AG04450 (cell line): ENCODE data around the gene RPS3A. TPM values are rescaled to one million over a fixed set of nuclear protein-coding genes. Genes with fewer than 3 reads are reported as not detected.
"Not testable (repeated sequence)": the region's sequence is repeated elsewhere in the genome, so short reads cannot be mapped to it uniquely, and the experiment has no call there.

Experiments
- CTCF ChIA-PET: fragments of 300-600, 350-600 bp; formaldehyde crosslinking; extraction: SDS; loops from one replicate; lab custom pipeline; 2022; ENCODE audit warnings: antibody characterized with exemption, inconsistent platforms; lab: Charles Lee
- POLR2A ChIA-PET: fragments of 350-600 bp; formaldehyde crosslinking; extraction: SDS; loops from one replicate; lab custom pipeline; 2021; ENCODE audit warnings: antibody characterized with exemption, inconsistent platforms; lab: Yijun Ruan, JAX
- DNase-seq: peaks from one replicate; pipeline ENCODE4 v3.0.0-alpha.2; 2011; ENCODE audit warnings: low read depth, low spot score
- H3K27ac ChIP-seq: one replicate; pipeline ENCODE4 v1.5.1; 2012; ENCODE audit warnings: low read depth, low read length, control low read depth
- H3K27me3 ChIP-seq: one replicate; pipeline ENCODE4 v1.6.0; 2012; ENCODE audit warnings: low read length; ENCODE audit not compliant: control insufficient read depth, insufficient read depth
- H3K4me3 ChIP-seq: 2 replicates; pipeline ENCODE4 v1.5.1; 2011; ENCODE audit warnings: mild to moderate bottlenecking, low read depth, low read length, control low read depth
- H3K9me3 ChIP-seq: 2 replicates; pipeline ENCODE4 v1.5.1; 2012; ENCODE audit warnings: low read length; ENCODE audit not compliant: control insufficient read depth, insufficient read depth
- polyA minus RNA-seq: library from RNA; depleted of rRNA, polyadenylated mRNA; stranded (reverse); fragments of >200 nt; gene quantifications from 2 replicates; pipeline ENCODE4 v1.2.3, GENCODE V29; 2011; rRNA and poly(A)+ RNA removed
- polyA plus RNA-seq: library from polyadenylated mRNA; depleted of rRNA; stranded (reverse); fragments of >200 nt; gene quantifications from 2 replicates; pipeline ENCODE4 v1.2.3, GENCODE V29; 2011; rRNA removed
- TF ChIP-seq, protein P1 (sequence below): IDR thresholded peaks from 2 replicates; pipeline ENCODE4 v1.5.1; 2011; ENCODE audit warnings: low read depth, low read length, control low read depth, inconsistent platforms

RPS3A gene
- polyA plus RNA-seq (3,195 and 4,190 TPM in 2 replicates), polyA minus RNA-seq (201 and 376 TPM in 2 replicates)

DNA sequence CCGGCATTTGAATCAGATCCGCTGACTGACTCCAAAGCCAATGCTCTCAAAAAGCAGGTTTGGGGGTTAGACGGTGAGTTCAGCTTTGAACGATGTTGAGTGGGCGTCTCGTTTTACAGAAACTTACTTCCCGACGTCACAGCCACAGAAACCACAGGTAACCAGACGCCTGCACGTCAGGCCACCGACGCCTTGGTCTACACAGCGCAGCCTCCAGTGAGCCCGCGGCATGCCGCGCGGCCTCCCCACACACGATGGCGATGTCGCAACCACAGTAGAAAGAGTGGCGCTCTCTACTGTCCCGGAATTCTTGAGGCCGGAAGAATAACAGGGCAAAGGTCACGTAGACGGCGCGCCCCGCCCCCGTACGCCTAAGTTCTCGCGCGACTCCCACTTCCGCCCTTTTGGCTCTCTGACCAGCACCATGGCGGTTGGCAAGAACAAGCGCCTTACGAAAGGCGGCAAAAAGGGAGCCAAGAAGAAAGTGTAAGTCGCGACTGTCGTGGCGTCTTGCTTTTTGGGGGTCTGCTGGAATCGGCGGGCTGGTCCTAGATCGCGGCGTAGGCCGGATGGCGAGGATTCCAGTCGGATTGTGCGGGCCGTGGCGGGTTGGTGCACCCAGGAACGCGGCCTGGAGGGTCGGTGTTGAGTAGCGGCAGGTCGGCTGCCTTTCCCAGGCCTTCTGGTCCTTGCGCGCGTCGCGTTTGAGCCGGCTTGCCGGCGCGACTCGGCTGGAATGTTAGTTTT lies at the start of gene RPS3A:
Gene RPS3A, plus strand, starts transcription at position 400 of the 747 bp plus-strand sequence. Its CDS starts 25 bp downstream, at position 425.
- no peaks in the 10 kb centered on the region for H3K27me3 ChIP-seq
- H3K9me3 ChIP-seq = no peaks in the 10 kb centered on the region
- peak within 1 kb of the TSS; percentile 87 for H3K27ac ChIP-seq
- POLR2A ChIA-PET = interaction anchor here (0.5 to 1.4 kb wide), 2 partner anchors 9 to 167 kb away, joined by 3 to 5 read pairs; no protein-coding TSS in a partner anchor
- peak within 1 kb of the TSS; percentile 97 for H3K4me3 ChIP-seq
- CTCF ChIA-PET = interaction anchor here (0.6 to 1.4 kb wide), 11 partner anchors 17 to 599 kb away, joined by 3 to 5 read pairs (median 3); no protein-coding TSS in a partner anchor
- peak; percentile 96 for DNase-seq
- TF ChIP-seq, protein P1, sequence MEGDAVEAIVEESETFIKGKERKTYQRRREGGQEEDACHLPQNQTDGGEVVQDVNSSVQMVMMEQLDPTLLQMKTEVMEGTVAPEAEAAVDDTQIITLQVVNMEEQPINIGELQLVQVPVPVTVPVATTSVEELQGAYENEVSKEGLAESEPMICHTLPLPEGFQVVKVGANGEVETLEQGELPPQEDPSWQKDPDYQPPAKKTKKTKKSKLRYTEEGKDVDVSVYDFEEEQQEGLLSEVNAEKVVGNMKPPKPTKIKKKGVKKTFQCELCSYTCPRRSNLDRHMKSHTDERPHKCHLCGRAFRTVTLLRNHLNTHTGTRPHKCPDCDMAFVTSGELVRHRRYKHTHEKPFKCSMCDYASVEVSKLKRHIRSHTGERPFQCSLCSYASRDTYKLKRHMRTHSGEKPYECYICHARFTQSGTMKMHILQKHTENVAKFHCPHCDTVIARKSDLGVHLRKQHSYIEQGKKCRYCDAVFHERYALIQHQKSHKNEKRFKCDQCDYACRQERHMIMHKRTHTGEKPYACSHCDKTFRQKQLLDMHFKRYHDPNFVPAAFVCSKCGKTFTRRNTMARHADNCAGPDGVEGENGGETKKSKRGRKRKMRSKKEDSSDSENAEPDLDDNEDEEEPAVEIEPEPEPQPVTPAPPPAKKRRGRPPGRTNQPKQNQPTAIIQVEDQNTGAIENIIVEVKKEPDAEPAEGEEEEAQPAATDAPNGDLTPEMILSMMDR = peak; percentile 81

DNA sequence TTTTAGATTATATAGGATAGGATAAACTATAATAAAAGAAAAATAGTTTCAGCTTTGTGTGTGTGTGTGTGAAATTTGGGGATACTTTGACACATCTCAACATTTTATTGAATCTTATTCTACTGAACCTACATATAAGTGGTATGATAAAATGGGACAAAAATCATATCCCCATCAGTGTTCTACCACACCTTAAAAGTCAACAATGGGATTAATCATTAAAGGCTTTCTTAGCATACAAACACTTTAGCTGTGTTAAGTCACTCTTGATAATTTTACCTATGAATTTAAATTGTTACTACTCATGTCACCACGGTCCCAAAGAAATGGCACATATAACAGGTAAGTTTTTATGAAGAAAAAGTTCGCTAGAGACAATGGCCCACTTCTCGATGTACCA lies 46.6 kb upstream of the RPS3A start:
- CTCF ChIA-PET = no interaction called here
- POLR2A ChIA-PET = no interaction called here

DNA sequence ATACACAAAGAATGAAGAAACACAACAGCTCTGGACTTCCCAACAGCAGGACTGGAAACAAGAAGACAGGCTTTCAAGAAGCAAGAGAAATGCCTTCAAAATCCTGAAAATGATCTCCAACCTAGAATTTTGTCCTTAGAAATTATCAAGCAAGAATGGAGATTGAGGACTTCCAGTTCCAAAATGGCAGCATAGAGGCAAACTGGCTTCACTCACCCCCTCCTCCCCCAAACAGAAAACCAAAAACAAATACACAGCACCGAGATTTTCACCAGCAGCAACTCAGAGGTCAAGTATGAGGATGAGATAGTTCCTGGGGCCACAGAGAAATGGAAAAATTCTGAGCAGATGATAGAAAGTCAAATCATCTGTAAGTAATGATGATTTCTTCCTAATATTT lies 43.9 kb upstream of the RPS3A start:
- ChIA-PET CTCF (interaction anchor here (0.5 kb wide), 1 partner anchor 232 kb away, joined by 5 read pairs; no protein-coding TSS in a partner anchor), POLR2A (no interaction called here)
- H3K9me3 ChIP-seq = no peaks in the 10 kb centered on the region
- no peaks in the 10 kb centered on the region for H3K27me3 ChIP-seq
- TF ChIP-seq, protein P1 = no peak
- no peak for DNase-seq
- H3K4me3 ChIP-seq = no peak overlapping the region
- no peak overlapping the region for H3K27ac ChIP-seq

More for the DNA sequence above, 46.6 kb upstream of the RPS3A start:
- TF ChIP-seq, protein P1 = no peak
- no peak for DNase-seq
- Histone ChIP-seq H3K27ac (no peak overlapping the region), H3K4me3 (no peak overlapping the region), H3K9me3 (no peaks in the 10 kb centered on the region; the same call in 1 of the 2 replicates), H3K27me3 (no peaks in the 10 kb centered on the region)

DNA sequence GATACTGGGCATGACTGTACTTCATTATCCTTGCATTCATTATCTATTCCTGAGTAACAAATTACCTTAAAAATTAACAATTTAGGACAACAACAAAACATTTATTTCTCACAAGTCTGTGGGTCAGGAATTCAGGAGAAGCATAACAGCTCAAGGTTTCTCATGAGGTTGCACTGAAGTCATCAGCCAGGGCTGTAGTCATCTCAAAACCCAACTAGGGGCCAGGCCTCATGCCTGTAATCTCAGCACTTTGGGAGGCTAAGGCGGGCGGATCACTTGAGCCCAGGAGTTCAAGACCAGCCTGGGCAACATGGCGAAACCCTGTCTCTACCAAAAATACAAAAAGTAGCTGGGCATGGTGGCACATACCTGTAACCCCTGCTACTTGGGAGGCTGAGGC lies 36.3 kb upstream of the RPS3A start:
- POLR2A ChIA-PET, DNase-seq, H3K27ac ChIP-seq, H3K9me3 ChIP-seq, H3K27me3 ChIP-seq, CTCF ChIA-PET, H3K4me3 ChIP-seq: not testable (repeated sequence)

DNA sequence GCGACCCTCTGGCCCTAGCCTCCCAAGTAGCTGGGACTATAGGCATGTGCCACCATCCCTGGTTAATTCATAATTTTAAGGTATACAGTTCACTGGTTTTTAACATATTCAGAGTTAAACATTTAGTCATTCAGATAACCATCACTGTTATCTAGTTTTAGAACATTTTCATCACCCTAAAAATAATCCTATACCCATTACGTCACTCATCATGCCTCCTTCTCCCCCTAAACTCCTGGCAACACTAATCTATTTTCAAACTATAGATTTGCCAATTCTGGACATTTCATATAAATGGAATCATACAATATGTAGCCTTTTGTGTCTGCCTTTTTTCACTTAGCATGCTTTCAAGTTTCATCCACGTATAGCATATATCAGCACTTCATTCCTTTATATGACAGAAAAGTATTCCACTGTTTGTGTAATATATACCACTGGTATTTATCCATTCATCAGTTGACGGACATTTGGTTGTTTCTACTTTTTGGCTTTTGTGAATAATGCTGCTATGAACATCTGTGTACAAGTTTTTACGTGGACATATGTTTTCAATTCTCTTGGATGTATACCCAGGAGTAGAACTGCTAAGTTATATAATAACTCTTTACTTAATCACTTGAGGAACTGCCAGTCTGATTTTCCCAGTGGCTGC lies 32.0 kb upstream of the RPS3A start:
- Histone ChIP-seq H3K27ac (no peak overlapping the region), H3K9me3 (no peaks in the 10 kb centered on the region; the same call in 1 of the 2 replicates), H3K4me3 (no peak overlapping the region), H3K27me3 (no peaks in the 10 kb centered on the region)
- DNase-seq = no peak
- POLR2A ChIA-PET = no interaction called here
- TF ChIP-seq, protein P1 = no peak
- CTCF ChIA-PET = no interaction called here
